Muscle of leg (tissue), 11 donors: ENCODE results near the gene ITGA11. TPM values are rescaled to one million over a fixed set of nuclear protein-coding genes. Genes with fewer than 3 reads are reported as not detected.

ENCODE experiments used
- DNase-seq: peaks from one replicate; pipeline ENCODE4 v3.0.0; 2013
- H3K27ac ChIP-seq: one replicate; pipeline ENCODE4 v1.5.1; 2013; ENCODE audit warnings: mild to moderate bottlenecking, low read length, control low read depth
- H3K27me3 ChIP-seq: one replicate; pipeline ENCODE4 v1.6.1; 2013; ENCODE audit warnings: low read length; ENCODE audit not compliant: control insufficient read depth, insufficient read depth
- H3K36me3 ChIP-seq: one replicate; pipeline ENCODE4 v1.6.1; 2013; ENCODE audit warnings: low read length; ENCODE audit not compliant: control insufficient read depth, insufficient read depth
- H3K4me1 ChIP-seq: one replicate; pipeline ENCODE4 v1.6.1; 2013; ENCODE audit warnings: low read length; ENCODE audit not compliant: control insufficient read depth, insufficient read depth
- H3K4me3 ChIP-seq: one replicate; pipeline ENCODE4 v1.5.1; 2013; ENCODE audit warnings: low read length, control low read depth
- H3K9me3 ChIP-seq: replicated peaks from 2 replicates; pipeline ENCODE4 v1.6.1; 2013; ENCODE audit warnings: low read depth, low read length; ENCODE audit not compliant: control insufficient read depth
- WGBS: methylation state at CpG from one replicate; pipeline ENCODE4 v1.1.5; 2013; ENCODE audit warnings: missing lambda C conversion rate; ENCODE audit not compliant: insufficient coverage; 5-methylcytosine and 5-hydroxymethylcytosine counted together
- polyA plus RNA-seq, 8 donors: library from polyadenylated mRNA; unstranded; fragments of 120-200 nt; gene quantifications; one replicate each; pipeline versions ENCODE4 v1.2.1 to v1.2.3, GENCODE V29; 2013; ENCODE audit warnings: inconsistent platforms in 1 of 8, low replicate concordance in 1 of 8; ENCODE audit not compliant: insufficient read length in 8 of 8, insufficient read depth in 1 of 8
- total RNA-seq: library from RNA; stranded (reverse); fragments of 120-200 nt; gene quantifications from one replicate; pipeline ENCODE4 v1.2.4, GENCODE V29; 2013

The ITGA11 gene
- total and polyA plus RNA-seq, 9 donors, result 1.8 to 17.9 (median 5.5) TPM

- DNase-seq, result no peak
- peaks cover 14% of the 10 kb centered on the region for H3K4me1 ChIP-seq
- peaks cover 42% of the 10 kb centered on the region for H3K27me3 ChIP-seq
- H3K36me3 ChIP-seq, result no peaks in the 10 kb centered on the region
- H3K27ac ChIP-seq, result no peak overlapping the region
- WGBS, result no CpG with 5 or more reads among the region's 3 CpGs
- H3K9me3 ChIP-seq, result no peaks in the 10 kb centered on the region
- no peak overlapping the region for H3K4me3 ChIP-seq
These were observed 4.0 kb upstream of the ITGA11 start for GRCh38 chr15:68435966-68436365.

GRCh38 chr15:68434021-68434420 lies 2.1 kb upstream of the ITGA11 start:
- Histone ChIP-seq H3K4me3 (no peak overlapping the region), H3K36me3 (no peaks in the 10 kb centered on the region), H3K27ac (no peak overlapping the region), H3K27me3 (peaks cover 55% of the 10 kb centered on the region), H3K9me3 (no peaks in the 10 kb centered on the region), H3K4me1 (peaks cover 19% of the 10 kb centered on the region)
- 20% methylated on average over 1 of the region's 6 CpGs for WGBS
- DNase-seq, result no peak

- H3K36me3 ChIP-seq, result no peaks in the 10 kb centered on the region
- WGBS, result no CpG with 5 or more reads among the region's 2 CpGs
- peaks cover 19% of the 10 kb centered on the region for H3K4me1 ChIP-seq
- H3K4me3 ChIP-seq, result no peak overlapping the region
- no peak for DNase-seq
- H3K9me3 ChIP-seq, result no peaks in the 10 kb centered on the region
- H3K27me3 ChIP-seq, result peaks cover 57% of the 10 kb centered on the region
- no peak overlapping the region for H3K27ac ChIP-seq
These were observed 1.6 kb upstream of the ITGA11 start for GRCh38 chr15:68433551-68433950.

GRCh38 chr15:68432441-68433064 lies 590 bp upstream of the ITGA11 start:
- Histone ChIP-seq H3K27me3 (peaks cover 58% of the 10 kb centered on the region), H3K9me3 (no peaks in the 10 kb centered on the region), H3K4me1 (peaks cover 19% of the 10 kb centered on the region), H3K27ac (no peak overlapping the region), H3K36me3 (no peaks in the 10 kb centered on the region), H3K4me3 (no peak overlapping the region)
- no peak for DNase-seq
- WGBS, result 44% methylated on average over 4 of the region's 13 CpGs

- peaks cover 58% of the 10 kb centered on the region for H3K27me3 ChIP-seq
- peak; percentile 39 for DNase-seq
These were observed 749 bp downstream of the ITGA11 start for GRCh38 chr15:68431037-68431791.

GRCh38 chr15:68430471-68431036 lies 1.4 kb downstream of the ITGA11 start:
- peaks cover 19% of the 10 kb centered on the region for H3K4me1 ChIP-seq
- H3K4me3 ChIP-seq, result no peak overlapping the region
- H3K27ac ChIP-seq, result no peak overlapping the region
- no peaks in the 10 kb centered on the region for H3K36me3 ChIP-seq
- DNase-seq, result no peak
- H3K9me3 ChIP-seq, result no peaks in the 10 kb centered on the region
- WGBS, result 23% methylated on average over 5 of the region's 12 CpGs
- H3K27me3 ChIP-seq, result peaks cover 58% of the 10 kb centered on the region

More at GRCh38 chr15:68431037-68431791, 749 bp downstream of the ITGA11 start:
- H3K4me1 ChIP-seq, result peaks cover 19% of the 10 kb centered on the region
- H3K27ac ChIP-seq, result no peak overlapping the region
- H3K9me3 ChIP-seq, result no peaks in the 10 kb centered on the region
- under 1% methylated on average over 69 of the region's 69 CpGs for WGBS
- H3K36me3 ChIP-seq, result no peaks in the 10 kb centered on the region
- peak overlapping the region; percentile 48 for H3K4me3 ChIP-seq

- no peak for DNase-seq
- WGBS, result 90% methylated on average over 5 of the region's 5 CpGs
- H3K4me1 ChIP-seq, result peaks cover 19% of the 10 kb centered on the region
- peaks cover 58% of the 10 kb centered on the region for H3K27me3 ChIP-seq
- H3K4me3 ChIP-seq, result no peak overlapping the region
- H3K9me3 ChIP-seq, result no peaks in the 10 kb centered on the region
- no peaks in the 10 kb centered on the region for H3K36me3 ChIP-seq
- H3K27ac ChIP-seq, result no peak overlapping the region
These were observed 2.1 kb downstream of the ITGA11 start for GRCh38 chr15:68429691-68430470.

GRCh38 chr15:68428431-68428940 lies 3.5 kb downstream of the ITGA11 start:
- H3K4me1 ChIP-seq, result peaks cover 19% of the 10 kb centered on the region
- H3K27ac ChIP-seq, result no peak overlapping the region
- WGBS, result no CpG with 5 or more reads among the region's 2 CpGs
- DNase-seq, result no peak
- H3K4me3 ChIP-seq, result no peak overlapping the region
- peaks cover 50% of the 10 kb centered on the region for H3K27me3 ChIP-seq
- no peaks in the 10 kb centered on the region for H3K9me3 ChIP-seq
- H3K36me3 ChIP-seq, result no peaks in the 10 kb centered on the region

GRCh38 chr15:68427963-68428362 lies 4.0 kb downstream of the ITGA11 start:
- H3K27me3 ChIP-seq, result peaks cover 45% of the 10 kb centered on the region
- no peaks in the 10 kb centered on the region for H3K9me3 ChIP-seq
- 88% methylated on average over 1 of the region's 1 CpG for WGBS
- DNase-seq, result no peak
- no peak overlapping the region for H3K27ac ChIP-seq
- no peak overlapping the region for H3K4me3 ChIP-seq
- H3K36me3 ChIP-seq, result no peaks in the 10 kb centered on the region
- peaks cover 19% of the 10 kb centered on the region for H3K4me1 ChIP-seq

GRCh38 chr15:68427366-68427765 lies 4.6 kb downstream of the ITGA11 start:
- no peak overlapping the region for H3K4me3 ChIP-seq
- H3K27ac ChIP-seq, result no peak overlapping the region
- no peak for DNase-seq
- 57% methylated on average over 1 of the region's 3 CpGs for WGBS
- peaks cover 39% of the 10 kb centered on the region for H3K27me3 ChIP-seq
- H3K9me3 ChIP-seq, result no peaks in the 10 kb centered on the region
- peaks cover 17% of the 10 kb centered on the region for H3K4me1 ChIP-seq
- H3K36me3 ChIP-seq, result no peaks in the 10 kb centered on the region
